ENCODE data around the gene GPX7.

Gene GPX7

DNA sequence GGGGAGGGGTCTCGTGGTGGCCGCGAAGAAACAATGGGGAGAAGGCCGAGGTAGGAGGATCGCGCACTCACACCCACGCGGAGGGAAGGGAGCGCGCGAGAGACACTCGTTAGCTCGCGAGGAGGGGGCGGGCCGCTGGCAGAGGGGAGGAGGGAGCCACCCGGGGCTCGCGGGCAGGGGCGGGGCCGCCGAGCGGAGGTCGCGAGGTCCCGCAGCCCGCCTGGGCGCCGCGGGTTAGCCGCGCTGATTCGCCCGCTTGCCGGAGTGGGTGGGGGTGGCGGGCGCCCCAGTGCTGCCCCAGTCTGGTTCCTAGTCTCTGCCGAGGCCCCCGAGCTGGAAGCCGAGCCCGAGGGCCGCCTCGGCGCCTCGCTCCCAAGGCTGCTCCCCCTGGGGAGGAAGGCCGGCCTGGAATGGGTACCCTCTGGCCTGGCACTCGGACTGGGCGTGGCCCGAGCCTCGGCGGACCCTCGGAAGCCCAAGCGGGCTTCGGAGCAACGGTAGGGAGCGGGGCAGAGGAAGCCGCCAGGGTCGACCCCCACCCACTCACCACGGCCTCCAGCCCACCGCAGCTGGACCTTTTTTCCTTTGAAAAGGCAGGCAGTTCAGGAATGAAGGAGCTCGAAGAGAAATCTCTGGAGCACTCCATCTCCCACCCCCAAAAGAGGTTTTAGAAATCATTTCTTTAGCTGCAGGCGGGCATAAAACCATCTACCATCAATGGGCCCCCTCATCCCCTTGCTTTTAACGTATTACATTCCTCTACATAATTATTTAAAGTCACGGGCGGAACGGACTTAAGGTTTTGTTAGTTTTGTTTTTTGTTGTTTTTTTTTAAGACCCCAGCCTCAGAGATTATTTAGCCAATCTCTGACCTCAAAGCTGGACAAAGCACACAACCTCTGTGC, 48.6 kb upstream of the GPX7 start (continued):
- no peak for TF ChIP-seq ZNF560 (tag by site-specific recombination; IDR thresholded peaks at IDR 0.05; ENCODE audit: borderline replicate concordance)
- TF ChIP-seq ZNF23 (tag by site-specific recombination; IDR thresholded peaks at IDR 0.05; ENCODE audit: borderline replicate concordance): no peak
- no peak for TF ChIP-seq ZNF621 (tag by site-specific recombination; IDR thresholded peaks at IDR 0.05)
- TF ChIP-seq, protein P1, sequence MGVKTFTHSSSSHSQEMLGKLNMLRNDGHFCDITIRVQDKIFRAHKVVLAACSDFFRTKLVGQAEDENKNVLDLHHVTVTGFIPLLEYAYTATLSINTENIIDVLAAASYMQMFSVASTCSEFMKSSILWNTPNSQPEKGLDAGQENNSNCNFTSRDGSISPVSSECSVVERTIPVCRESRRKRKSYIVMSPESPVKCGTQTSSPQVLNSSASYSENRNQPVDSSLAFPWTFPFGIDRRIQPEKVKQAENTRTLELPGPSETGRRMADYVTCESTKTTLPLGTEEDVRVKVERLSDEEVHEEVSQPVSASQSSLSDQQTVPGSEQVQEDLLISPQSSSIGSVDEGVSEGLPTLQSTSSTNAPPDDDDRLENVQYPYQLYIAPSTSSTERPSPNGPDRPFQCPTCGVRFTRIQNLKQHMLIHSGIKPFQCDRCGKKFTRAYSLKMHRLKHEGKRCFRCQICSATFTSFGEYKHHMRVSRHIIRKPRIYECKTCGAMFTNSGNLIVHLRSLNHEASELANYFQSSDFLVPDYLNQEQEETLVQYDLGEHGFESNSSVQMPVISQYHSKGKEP (tag by site-specific recombination; IDR thresholded peaks at IDR 0.05): 0 out of 2 replicates have a peak, but pooled peaks have one; percentile 12
- TF ChIP-seq GLI2 (tag by site-specific recombination; IDR thresholded peaks at IDR 0.05; ENCODE audit: borderline replicate concordance, low read depth): no peak
- TF ChIP-seq GLI4 (tag by site-specific recombination; IDR thresholded peaks at IDR 0.05): no peak
- TF ChIP-seq ZNF132 (tag by site-specific recombination; IDR thresholded peaks at IDR 0.05; ENCODE audit: borderline replicate concordance): no peak
- TF ChIP-seq ZNF138 (tag by site-specific recombination; IDR thresholded peaks at IDR 0.05; ENCODE audit: borderline replicate concordance): no peak
- TF ChIP-seq, protein P2, sequence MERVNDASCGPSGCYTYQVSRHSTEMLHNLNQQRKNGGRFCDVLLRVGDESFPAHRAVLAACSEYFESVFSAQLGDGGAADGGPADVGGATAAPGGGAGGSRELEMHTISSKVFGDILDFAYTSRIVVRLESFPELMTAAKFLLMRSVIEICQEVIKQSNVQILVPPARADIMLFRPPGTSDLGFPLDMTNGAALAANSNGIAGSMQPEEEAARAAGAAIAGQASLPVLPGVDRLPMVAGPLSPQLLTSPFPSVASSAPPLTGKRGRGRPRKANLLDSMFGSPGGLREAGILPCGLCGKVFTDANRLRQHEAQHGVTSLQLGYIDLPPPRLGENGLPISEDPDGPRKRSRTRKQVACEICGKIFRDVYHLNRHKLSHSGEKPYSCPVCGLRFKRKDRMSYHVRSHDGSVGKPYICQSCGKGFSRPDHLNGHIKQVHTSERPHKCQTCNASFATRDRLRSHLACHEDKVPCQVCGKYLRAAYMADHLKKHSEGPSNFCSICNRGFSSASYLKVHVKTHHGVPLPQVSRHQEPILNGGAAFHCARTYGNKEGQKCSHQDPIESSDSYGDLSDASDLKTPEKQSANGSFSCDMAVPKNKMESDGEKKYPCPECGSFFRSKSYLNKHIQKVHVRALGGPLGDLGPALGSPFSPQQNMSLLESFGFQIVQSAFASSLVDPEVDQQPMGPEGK (tag by site-specific recombination; IDR thresholded peaks at IDR 0.05): peak; percentile 45; the same call in 1 of the 2 replicates
- TF ChIP-seq ZNF549 (tag by site-specific recombination; IDR thresholded peaks at IDR 0.05): no peak
- TF ChIP-seq ZNF610 (tag by site-specific recombination; IDR thresholded peaks at IDR 0.05; ENCODE audit: borderline replicate concordance): no peak
- TF ChIP-seq MZF1 (tag by site-specific recombination; IDR thresholded peaks at IDR 0.05; ENCODE audit: borderline replicate concordance): no peak
- no peak for TF ChIP-seq ZNF391 (tag by site-specific recombination; IDR thresholded peaks at IDR 0.05; ENCODE audit: borderline replicate concordance, low read depth)
- TF ChIP-seq ZNF202 (tag by site-specific recombination; IDR thresholded peaks at IDR 0.05; ENCODE audit: borderline replicate concordance): no peak
- peak; percentile 57; the same call in 1 of the 2 replicates for TF ChIP-seq BCL11B (tag by site-specific recombination; IDR thresholded peaks at IDR 0.05; ENCODE audit: low read depth)
- TF ChIP-seq RBAK (tag by site-specific recombination; IDR thresholded peaks at IDR 0.05): 0 out of 2 replicates have a peak, but pooled peaks have one; percentile 0
- TF ChIP-seq IKZF3 (tag by site-specific recombination; IDR thresholded peaks at IDR 0.05): peak; percentile 51; the same call in 1 of the 2 replicates
- TF ChIP-seq ZNF530 (tag by site-specific recombination; IDR thresholded peaks at IDR 0.05; ENCODE audit: low read depth): no peak
- TF ChIP-seq, protein P3, sequence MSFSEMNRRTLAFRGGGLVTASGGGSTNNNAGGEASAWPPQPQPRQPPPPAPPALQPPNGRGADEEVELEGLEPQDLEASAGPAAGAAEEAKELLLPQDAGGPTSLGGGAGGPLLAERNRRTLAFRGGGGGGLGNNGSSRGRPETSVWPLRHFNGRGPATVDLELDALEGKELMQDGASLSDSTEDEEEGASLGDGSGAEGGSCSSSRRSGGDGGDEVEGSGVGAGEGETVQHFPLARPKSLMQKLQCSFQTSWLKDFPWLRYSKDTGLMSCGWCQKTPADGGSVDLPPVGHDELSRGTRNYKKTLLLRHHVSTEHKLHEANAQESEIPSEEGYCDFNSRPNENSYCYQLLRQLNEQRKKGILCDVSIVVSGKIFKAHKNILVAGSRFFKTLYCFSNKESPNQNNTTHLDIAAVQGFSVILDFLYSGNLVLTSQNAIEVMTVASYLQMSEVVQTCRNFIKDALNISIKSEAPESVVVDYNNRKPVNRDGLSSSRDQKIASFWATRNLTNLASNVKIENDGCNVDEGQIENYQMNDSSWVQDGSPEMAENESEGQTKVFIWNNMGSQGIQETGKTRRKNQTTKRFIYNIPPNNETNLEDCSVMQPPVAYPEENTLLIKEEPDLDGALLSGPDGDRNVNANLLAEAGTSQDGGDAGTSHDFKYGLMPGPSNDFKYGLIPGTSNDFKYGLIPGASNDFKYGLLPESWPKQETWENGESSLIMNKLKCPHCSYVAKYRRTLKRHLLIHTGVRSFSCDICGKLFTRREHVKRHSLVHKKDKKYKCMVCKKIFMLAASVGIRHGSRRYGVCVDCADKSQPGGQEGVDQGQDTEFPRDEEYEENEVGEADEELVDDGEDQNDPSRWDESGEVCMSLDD (tag by site-specific recombination; IDR thresholded peaks at IDR 0.05): peak; percentile 32; the same call in 1 of the 2 replicates
- peak; percentile 29; the same call in 1 of the 2 replicates for TF ChIP-seq ZBTB20 (tag by site-specific recombination; IDR thresholded peaks at IDR 0.05)
- no peak for TF ChIP-seq ZNF292 (tag by site-specific recombination; IDR thresholded peaks at IDR 0.05; ENCODE audit: borderline replicate concordance, low read depth)
- TF ChIP-seq ZBTB7A (tag by site-specific recombination; IDR thresholded peaks at IDR 0.05; ENCODE audit: low read depth): no peak
- no peak for TF ChIP-seq ZNF837 (tag by site-specific recombination; IDR thresholded peaks at IDR 0.05)
- no peak for TF ChIP-seq ZNF585B (tag by site-specific recombination; IDR thresholded peaks at IDR 0.05)

All from HEK293 (cell line).